ENCODE measurements around the gene RAB13.

DNA sequence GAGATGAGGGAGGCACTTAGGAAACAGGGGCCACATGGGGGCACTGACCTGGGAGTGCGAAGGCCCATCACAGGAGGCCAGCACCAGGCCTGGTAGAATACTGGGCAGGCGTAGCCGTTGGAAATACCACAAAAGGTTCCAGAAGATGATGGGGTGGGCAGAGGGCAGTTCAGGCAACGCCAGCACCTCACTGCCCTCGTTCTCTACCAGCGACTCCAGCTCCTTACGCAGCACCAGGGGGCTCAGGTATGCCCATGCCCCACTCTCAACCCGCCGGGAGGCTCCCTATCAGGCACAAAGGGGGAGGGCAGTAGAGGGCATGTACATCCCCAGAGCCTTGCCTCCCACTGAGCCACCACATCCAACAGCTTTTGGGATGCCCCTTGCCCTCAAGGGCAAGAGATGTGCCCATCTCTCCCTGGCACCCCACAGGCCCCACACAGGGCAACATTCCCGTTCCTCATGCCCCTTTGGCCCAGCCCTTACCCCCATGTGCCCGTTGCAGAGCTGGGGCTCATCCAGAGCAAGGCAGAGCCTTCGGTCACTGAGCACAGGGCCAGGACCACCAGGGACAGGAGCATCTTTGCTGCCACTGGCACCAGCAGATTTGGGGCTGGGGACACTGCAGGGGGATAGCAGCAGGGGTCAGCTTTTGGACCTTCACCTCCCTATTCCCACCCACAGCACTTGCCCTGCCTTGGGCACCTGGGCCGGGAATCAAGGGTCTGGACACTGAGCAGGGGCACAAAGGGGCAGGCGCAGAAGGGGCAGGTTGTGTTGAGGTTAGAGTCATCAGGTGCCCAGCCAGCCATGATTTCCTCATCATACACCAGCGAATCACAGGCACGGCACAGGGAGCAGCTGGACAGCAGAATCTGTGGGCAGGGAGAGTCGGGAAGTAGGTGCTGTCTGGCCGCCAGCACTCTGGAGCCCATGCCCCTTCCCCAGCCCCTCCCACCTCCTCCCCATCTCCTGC lies 53.7 kb downstream of the RAB13 start:
- TF ChIP-seq RAD21 (IDR thresholded peaks at IDR 0.05 in 1 of 2, conservative IDR thresholded peaks at IDR 0.05 in 1 of 2; ENCODE audit: low read depth in 2 of 2, low read length in 2 of 2): no peak
- no peak for TF ChIP-seq POLR2A (IDR thresholded peaks at IDR 0.05; ENCODE audit: control extremely low read depth in 1 of 2, low read depth in 2 of 2, low read length in 2 of 2)
- TF ChIP-seq MAFK (IDR thresholded peaks at IDR 0.05; ENCODE audit: low read depth, low read length): no peak
- no peak for TF ChIP-seq TCF12 (IDR thresholded peaks at IDR 0.05; ENCODE audit: low read depth, low read length)
- TF ChIP-seq SP1 (IDR thresholded peaks at IDR 0.05; ENCODE audit: low read depth, low read length): no peak
- no peak for TF ChIP-seq NANOG (IDR thresholded peaks at IDR 0.05; ENCODE audit: insufficient read depth, low read depth, low read length, poor library complexity, severe bottlenecking)
- TF ChIP-seq, protein P1, sequence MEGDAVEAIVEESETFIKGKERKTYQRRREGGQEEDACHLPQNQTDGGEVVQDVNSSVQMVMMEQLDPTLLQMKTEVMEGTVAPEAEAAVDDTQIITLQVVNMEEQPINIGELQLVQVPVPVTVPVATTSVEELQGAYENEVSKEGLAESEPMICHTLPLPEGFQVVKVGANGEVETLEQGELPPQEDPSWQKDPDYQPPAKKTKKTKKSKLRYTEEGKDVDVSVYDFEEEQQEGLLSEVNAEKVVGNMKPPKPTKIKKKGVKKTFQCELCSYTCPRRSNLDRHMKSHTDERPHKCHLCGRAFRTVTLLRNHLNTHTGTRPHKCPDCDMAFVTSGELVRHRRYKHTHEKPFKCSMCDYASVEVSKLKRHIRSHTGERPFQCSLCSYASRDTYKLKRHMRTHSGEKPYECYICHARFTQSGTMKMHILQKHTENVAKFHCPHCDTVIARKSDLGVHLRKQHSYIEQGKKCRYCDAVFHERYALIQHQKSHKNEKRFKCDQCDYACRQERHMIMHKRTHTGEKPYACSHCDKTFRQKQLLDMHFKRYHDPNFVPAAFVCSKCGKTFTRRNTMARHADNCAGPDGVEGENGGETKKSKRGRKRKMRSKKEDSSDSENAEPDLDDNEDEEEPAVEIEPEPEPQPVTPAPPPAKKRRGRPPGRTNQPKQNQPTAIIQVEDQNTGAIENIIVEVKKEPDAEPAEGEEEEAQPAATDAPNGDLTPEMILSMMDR (IDR thresholded peaks at IDR 0.05; ENCODE audit: control extremely low read depth in 1 of 3, insufficient read depth in 1 of 3, low read depth in 1 of 3, low read length in 3 of 3): no peak
- TF ChIP-seq CBX8 (IDR thresholded peaks at IDR 0.05; ENCODE audit: borderline replicate concordance, low read depth, low read length): no peak
- no peak for TF ChIP-seq JUN (IDR thresholded peaks at IDR 0.05; ENCODE audit: low read depth, low read length)
- TF ChIP-seq HDAC2 (IDR thresholded peaks at IDR 0.05; ENCODE audit: borderline replicate concordance in 1 of 2, low read depth in 2 of 2, low read length in 2 of 2): no peak
- TF ChIP-seq EP300 (IDR thresholded peaks at IDR 0.05; ENCODE audit: borderline replicate concordance in 1 of 2, low read depth in 2 of 2, low read length in 2 of 2): no peak
- TF ChIP-seq EGR1 (IDR thresholded peaks at IDR 0.05; ENCODE audit: borderline replicate concordance, low read depth, low read length): no peak
- no peak for TF ChIP-seq RFX5 (IDR thresholded peaks at IDR 0.05; ENCODE audit: borderline replicate concordance, low read depth, low read length)
- no peak for TF ChIP-seq CHD1 (IDR thresholded peaks at IDR 0.05; ENCODE audit: low read depth, low read length)

Measured in H1 (cell line).